Neural progenitor cell (in vitro differentiated cells): Measurements from ENCODE around the gene CD274.

Experiments
- CTCF ChIP-seq: fragments of 200-600 bp; sonication (generic); IDR thresholded peaks from 2 replicates; pipeline ENCODE4 v1.5.1; 2017; ENCODE audit warnings: antibody characterized with exemption, mild to moderate bottlenecking
- EZH2 ChIP-seq: fragments of 200-600 bp; sonication (generic); IDR thresholded peaks from 2 replicates; pipeline ENCODE4 v1.6.1; 2017; ENCODE audit warnings: antibody characterized with exemption, mild to moderate bottlenecking, moderate library complexity
- EZH2phosphoT487 ChIP-seq: fragments of 200-600 bp; sonication (generic); IDR thresholded peaks from 2 replicates; pipeline ENCODE4 v1.6.1; 2017; ENCODE audit warnings: antibody characterized with exemption

- no peak for TF ChIP-seq CTCF
- TF ChIP-seq EZH2phosphoT487 = no peak
- no peak for TF ChIP-seq EZH2
Observed at GRCh38 chr9:5448461-5449435, 1.6 kb upstream of the CD274 start.
